HepG2 (cell line): ENCODE measurements around the gene HECTD3. TPM values are rescaled to one million over a fixed set of nuclear protein-coding genes. Genes with fewer than 3 reads are reported as not detected.

Experiments used
- ATAC-seq: fragments of 200-7000 bp; cut with Tn5 transposase; 3 replicates; pipeline ENCODE4 v1.9.1; 2020; ENCODE audit warnings: mild to moderate bottlenecking, moderate library complexity
- BruUV-seq: library from RNA; stranded (reverse); fragments of 400-500 nt; replicated peaks from 2 replicates; lab custom pipeline; 2021; lab: Mats Ljungman, UMichigan
- CTCF ChIA-PET: fragments of 300-600 bp; formaldehyde crosslinking; extraction: SDS; loops from one replicate; lab custom pipeline; 2021; ENCODE audit warnings: low total read pairs, inconsistent platforms, low intra/inter-chr PET ratio; lab: Yijun Ruan, JAX
- POLR2A ChIA-PET: fragments of 350-600 bp; sonication (Branson Sonifier 250); formaldehyde crosslinking; loops from one replicate; lab custom pipeline; 2020; ENCODE audit warnings: antibody characterized with exemption, inconsistent platforms; lab: Yijun Ruan, JAX
- DNase-seq: peaks from one replicate; pipeline ENCODE4 v3.0.0-alpha.2; 2015; ENCODE audit warnings: low spot score
- FAIRE-seq: peaks from 3 replicates; lab custom pipeline; 2011; peaks lifted over from hg19 to GRCh38; lab: Jason Lieb, UNC
- H2AFZ ChIP-seq: one replicate; pipeline ENCODE4 v1.6.1; 2011; ENCODE audit warnings: low read length, inconsistent platforms
- H3K27ac ChIP-seq: fragments of 300-600 bp; 3 replicates; pipeline ENCODE4 v1.8.0; 2011; ENCODE audit warnings: mixed run types, mild to moderate bottlenecking, mixed read lengths, low read length, inconsistent platforms; ENCODE audit not compliant: insufficient read depth; ENCODE audit errors: extremely low read length
- H3K27me3 ChIP-seq, 2 experiments: fragments of 200-600 bp in 1 of 2; 2 replicates in 1 of 2; 3 replicates in 1 of 2; pipeline versions ENCODE4 v1.6.0 to v1.8.0; 2011; ENCODE audit warnings: low read length in 2 of 2, mild to moderate bottlenecking in 2 of 2, moderate library complexity in 2 of 2, inconsistent platforms in 1 of 2; ENCODE audit not compliant: insufficient read depth in 2 of 2, control insufficient read depth in 1 of 2
- H3K36me3 ChIP-seq, 2 experiments: fragments of 200-600 bp in 1 of 2; replicated peaks in 1 of 2; 2 replicates in 1 of 2; 3 replicates in 1 of 2; pipeline versions ENCODE4 v1.5.1 to v1.8.0; 2011; ENCODE audit warnings: low read length in 2 of 2, inconsistent platforms in 1 of 2; ENCODE audit not compliant: insufficient read depth in 2 of 2, control insufficient read depth in 1 of 2
- H3K4me1 ChIP-seq: 2 replicates; pipeline ENCODE4 v1.5.1; 2012; ENCODE audit warnings: low read length, inconsistent platforms; ENCODE audit not compliant: insufficient read depth
- H3K4me2 ChIP-seq: 2 replicates; pipeline ENCODE4 v1.6.0; 2011; ENCODE audit warnings: low read depth, low read length, inconsistent platforms
- H3K4me3 ChIP-seq, 3 experiments: fragments of 200-600 bp in 1 of 3; sonication (generic), shearing (Covaris generic) in 1 of 3; replicated peaks in 1 of 3; 2 replicates each; pipeline ENCODE4 v1.5.1; 2011 to 2016; ENCODE audit warnings: low read length in 3 of 3, inconsistent platforms in 2 of 3, low read depth in 2 of 3, mild to moderate bottlenecking in 2 of 3, control low read depth in 1 of 3, mixed read lengths in 1 of 3; ENCODE audit not compliant: insufficient read depth in 1 of 3
- H3K79me2 ChIP-seq: one replicate; pipeline ENCODE4 v1.6.1; 2011; ENCODE audit warnings: low read length, inconsistent platforms; ENCODE audit not compliant: insufficient read depth
- H3K9ac ChIP-seq: 2 replicates; pipeline ENCODE4 v1.6.0; 2011; ENCODE audit warnings: mild to moderate bottlenecking, low read depth, low read length, inconsistent platforms; ENCODE audit not compliant: insufficient read depth
- H3K9me3 ChIP-seq: 2 replicates; pipeline ENCODE4 v1.5.1; 2012; ENCODE audit warnings: mild to moderate bottlenecking, low read length
- H4K20me1 ChIP-seq: 2 replicates; pipeline ENCODE4 v1.6.0; 2011; ENCODE audit warnings: inconsistent platforms, mild to moderate bottlenecking, low read length, moderate library complexity; ENCODE audit not compliant: insufficient read depth
- AGO2 ChIP-seq: fragments of 200-400 bp; formaldehyde crosslinking; optimal IDR thresholded peaks from 2 replicates; pipeline ENCODE3; 2017; ENCODE audit warnings: mild to moderate bottlenecking, low read depth, low read length, moderate library complexity
- CAMTA2 ChIP-seq: sonication (generic); formaldehyde crosslinking; IDR thresholded peaks from 2 replicates; pipeline ENCODE4 v1.4.0; 2020; ENCODE audit warnings: mild to moderate bottlenecking, missing genetic modification reagents, borderline replicate concordance
- ELF1 ChIP-seq: sonication (generic); formaldehyde crosslinking; IDR thresholded peaks from 2 replicates; pipeline ENCODE4 v1.4.0; 2020; ENCODE audit warnings: missing genetic modification reagents
- EZH2 ChIP-seq: conservative IDR thresholded peaks from 2 replicates; pipeline ENCODE4 v1.6.1; 2012; ENCODE audit warnings: mild to moderate bottlenecking, low read depth, low read length, moderate library complexity
- HDAC6 ChIP-seq: fragments of 200-600 bp; sonication (generic); IDR thresholded peaks from 2 replicates; pipeline ENCODE4 v1.7.0; 2017; ENCODE audit warnings: mild to moderate bottlenecking, antibody characterized with exemption, low read length, low read depth
- HNRNPK ChIP-seq: fragments of 200-400 bp; formaldehyde crosslinking; IDR thresholded peaks from 2 replicates; pipeline ENCODE4 v1.6.1; 2018; ENCODE audit warnings: low read length, low read depth, moderate library complexity, mild to moderate bottlenecking; ENCODE audit not compliant: poor library complexity, severe bottlenecking
- MAF1 ChIP-seq: sonication (generic); formaldehyde crosslinking; IDR thresholded peaks from 2 replicates; pipeline ENCODE4 v1.5.0; 2020; ENCODE audit warnings: missing genetic modification reagents, borderline replicate concordance
- NR3C1 ChIP-seq: sonication (generic); formaldehyde crosslinking; IDR thresholded peaks from 2 replicates; pipeline ENCODE4 v1.4.0; 2020; ENCODE audit warnings: missing genetic modification reagents
- PHB2 ChIP-seq: fragments of 450-650 bp; IDR thresholded peaks from 2 replicates; pipeline ENCODE4 v1.6.1; 2018; ENCODE audit not compliant: partially characterized antibody
- ZNF224 ChIP-seq: sonication (generic); formaldehyde crosslinking; IDR thresholded peaks from 2 replicates; pipeline ENCODE4 v1.5.0; 2020; ENCODE audit warnings: mild to moderate bottlenecking, missing genetic modification reagents
- ZNF615 ChIP-seq: sonication (generic); formaldehyde crosslinking; IDR thresholded peaks from 2 replicates; pipeline ENCODE4 v1.5.0; 2020; ENCODE audit warnings: mild to moderate bottlenecking, missing genetic modification reagents, borderline replicate concordance
- in situ Hi-C: cut with HindIII; loops from 2 replicates; pipeline ENCODE4 v1.10.0; 2017; ENCODE audit warnings: low pct_unique_long_range_greater_than_20kb; ENCODE audit not compliant: extremely low pct_ligation_motif_present
- intact Hi-C: fragments of 100-400 bp; cut with micrococcal nuclease; formaldehyde crosslinking; loops from one replicate; pipeline ENCODE4 v1.10.0; 2022; ENCODE audit not compliant: unreplicated experiment
- polyA plus RNA-seq, 8 experiments: library from polyadenylated mRNA; depleted of rRNA in 3 of 8; stranded (reverse) in 7 of 8; unstranded in 1 of 8; fragments of >200 nt; fragmentation: Illumina TruSeq in 4 of 8; extraction: Trizol in 4 of 8; gene quantifications; 2 replicates each; pipeline versions ENCODE4 v1.2.1 to v1.2.3, GENCODE V29; 2011 to 2016; ENCODE audit warnings: low read depth in 4 of 8, missing spikeins in 1 of 8, mixed read lengths in 1 of 8; ENCODE audit not compliant: insufficient read depth in 1 of 8
- total RNA-seq, 5 experiments: library from RNA; depleted of rRNA; stranded (reverse); fragments of >200 nt; fragmentation: Illumina TruSeq; extraction: Trizol; gene quantifications; 2 replicates each; pipeline ENCODE4 v1.2.3, GENCODE V29; 2016; ENCODE audit warnings: low read depth in 1 of 5
- TF ChIP-seq, protein P1 (sequence below): sonication (generic); formaldehyde crosslinking; IDR thresholded peaks from 2 replicates; pipeline ENCODE4 v1.5.1; 2020; ENCODE audit warnings: missing genetic modification reagents, mild to moderate bottlenecking, borderline replicate concordance
- TF ChIP-seq, protein P2 (sequence below): sonication (generic); formaldehyde crosslinking; IDR thresholded peaks from 2 replicates; pipeline ENCODE4 v1.4.0; 2020; ENCODE audit warnings: mild to moderate bottlenecking, low read depth, missing genetic modification reagents
- TF ChIP-seq, protein P3 (sequence below): sonication (generic); formaldehyde crosslinking; IDR thresholded peaks from 2 replicates; pipeline ENCODE4 v1.5.0; 2020; ENCODE audit warnings: mild to moderate bottlenecking, missing genetic modification reagents
- TF ChIP-seq, protein P4 (sequence below): sonication (generic); formaldehyde crosslinking; IDR thresholded peaks from 2 replicates; pipeline ENCODE4 v1.8.1; 2023; ENCODE audit warnings: mild to moderate bottlenecking, missing genetic modification reagents

Gene HECTD3
- total and polyA plus RNA-seq, 2 of the 13 experiments (the other 11 are each of a cell fraction or from before 2014, with no cell fraction given) = 18.6 to 24.5 TPM

DNA sequence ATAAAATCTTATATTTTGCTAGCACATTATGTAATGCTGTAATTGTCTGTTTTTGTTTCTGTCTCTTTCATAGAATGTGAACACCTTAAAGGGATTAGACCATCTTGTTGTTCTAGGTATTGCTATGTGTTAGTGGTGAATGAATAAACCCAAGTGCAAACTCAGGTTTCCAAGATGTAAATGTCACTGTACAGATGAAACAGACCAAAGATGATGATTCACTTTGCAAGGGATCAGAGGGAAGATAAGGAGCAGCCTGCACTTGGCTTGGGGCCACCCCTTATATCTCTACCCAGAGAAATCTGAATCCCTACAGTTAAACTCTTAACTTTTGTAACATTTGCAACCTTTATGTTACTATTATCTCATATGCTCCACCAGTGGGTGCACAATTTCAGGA, 26.3 kb upstream of the HECTD3 start:
- FAIRE-seq (no peak), ATAC-seq (no peak), DNase-seq (no peak)
- intact Hi-C loops (no loop called here), in situ Hi-C loops (no loop called here)
- Histone ChIP-seq H3K27ac (no peak overlapping the region), H4K20me1 (no peaks in the 10 kb centered on the region), H3K79me2 (no peaks in the 10 kb centered on the region), H3K4me2 (no peak overlapping the region), H3K4me1 (peaks cover 15% of the 10 kb centered on the region), H3K27me3 (no peaks in the 10 kb centered on the region), H3K4me3 (no peak overlapping the region), H3K9ac (no peak overlapping the region), H3K9me3 (no peaks in the 10 kb centered on the region), H3K36me3 (peaks cover 11 to 34% of the 10 kb centered on the region in 2 experiments; a peak in 4 of 5 replicates), H2AFZ (no peak overlapping the region)
- POLR2A ChIA-PET = no interaction called here
- no TSS peak for BruUV-seq
- no peak for TF ChIP-seq NR3C1 (CRISPR knock-in tag)
- TF ChIP-seq, protein P1, sequence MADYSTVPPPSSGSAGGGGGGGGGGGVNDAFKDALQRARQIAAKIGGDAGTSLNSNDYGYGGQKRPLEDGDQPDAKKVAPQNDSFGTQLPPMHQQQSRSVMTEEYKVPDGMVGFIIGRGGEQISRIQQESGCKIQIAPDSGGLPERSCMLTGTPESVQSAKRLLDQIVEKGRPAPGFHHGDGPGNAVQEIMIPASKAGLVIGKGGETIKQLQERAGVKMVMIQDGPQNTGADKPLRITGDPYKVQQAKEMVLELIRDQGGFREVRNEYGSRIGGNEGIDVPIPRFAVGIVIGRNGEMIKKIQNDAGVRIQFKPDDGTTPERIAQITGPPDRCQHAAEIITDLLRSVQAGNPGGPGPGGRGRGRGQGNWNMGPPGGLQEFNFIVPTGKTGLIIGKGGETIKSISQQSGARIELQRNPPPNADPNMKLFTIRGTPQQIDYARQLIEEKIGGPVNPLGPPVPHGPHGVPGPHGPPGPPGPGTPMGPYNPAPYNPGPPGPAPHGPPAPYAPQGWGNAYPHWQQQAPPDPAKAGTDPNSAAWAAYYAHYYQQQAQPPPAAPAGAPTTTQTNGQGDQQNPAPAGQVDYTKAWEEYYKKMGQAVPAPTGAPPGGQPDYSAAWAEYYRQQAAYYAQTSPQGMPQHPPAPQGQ (CRISPR knock-in tag) = no peak
- no peak for TF ChIP-seq ZNF224 (CRISPR knock-in tag)
- TF ChIP-seq CAMTA2 (CRISPR knock-in tag) = no peak
- TF ChIP-seq ELF1 (CRISPR knock-in tag) = no peak
- no peak for TF ChIP-seq HNRNPK
- TF ChIP-seq ZNF615 (CRISPR knock-in tag) = no peak
- no peak for TF ChIP-seq MAF1 (CRISPR knock-in tag)
- TF ChIP-seq AGO2 = no peak
- TF ChIP-seq, protein P2, sequence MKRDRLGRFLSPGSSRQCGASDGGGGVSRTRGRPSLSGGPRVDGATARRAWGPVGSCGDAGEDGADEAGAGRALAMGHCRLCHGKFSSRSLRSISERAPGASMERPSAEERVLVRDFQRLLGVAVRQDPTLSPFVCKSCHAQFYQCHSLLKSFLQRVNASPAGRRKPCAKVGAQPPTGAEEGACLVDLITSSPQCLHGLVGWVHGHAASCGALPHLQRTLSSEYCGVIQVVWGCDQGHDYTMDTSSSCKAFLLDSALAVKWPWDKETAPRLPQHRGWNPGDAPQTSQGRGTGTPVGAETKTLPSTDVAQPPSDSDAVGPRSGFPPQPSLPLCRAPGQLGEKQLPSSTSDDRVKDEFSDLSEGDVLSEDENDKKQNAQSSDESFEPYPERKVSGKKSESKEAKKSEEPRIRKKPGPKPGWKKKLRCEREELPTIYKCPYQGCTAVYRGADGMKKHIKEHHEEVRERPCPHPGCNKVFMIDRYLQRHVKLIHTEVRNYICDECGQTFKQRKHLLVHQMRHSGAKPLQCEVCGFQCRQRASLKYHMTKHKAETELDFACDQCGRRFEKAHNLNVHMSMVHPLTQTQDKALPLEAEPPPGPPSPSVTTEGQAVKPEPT = no peak
- TF ChIP-seq EZH2 = no peak
- no peak for TF ChIP-seq HDAC6
- TF ChIP-seq, protein P3, sequence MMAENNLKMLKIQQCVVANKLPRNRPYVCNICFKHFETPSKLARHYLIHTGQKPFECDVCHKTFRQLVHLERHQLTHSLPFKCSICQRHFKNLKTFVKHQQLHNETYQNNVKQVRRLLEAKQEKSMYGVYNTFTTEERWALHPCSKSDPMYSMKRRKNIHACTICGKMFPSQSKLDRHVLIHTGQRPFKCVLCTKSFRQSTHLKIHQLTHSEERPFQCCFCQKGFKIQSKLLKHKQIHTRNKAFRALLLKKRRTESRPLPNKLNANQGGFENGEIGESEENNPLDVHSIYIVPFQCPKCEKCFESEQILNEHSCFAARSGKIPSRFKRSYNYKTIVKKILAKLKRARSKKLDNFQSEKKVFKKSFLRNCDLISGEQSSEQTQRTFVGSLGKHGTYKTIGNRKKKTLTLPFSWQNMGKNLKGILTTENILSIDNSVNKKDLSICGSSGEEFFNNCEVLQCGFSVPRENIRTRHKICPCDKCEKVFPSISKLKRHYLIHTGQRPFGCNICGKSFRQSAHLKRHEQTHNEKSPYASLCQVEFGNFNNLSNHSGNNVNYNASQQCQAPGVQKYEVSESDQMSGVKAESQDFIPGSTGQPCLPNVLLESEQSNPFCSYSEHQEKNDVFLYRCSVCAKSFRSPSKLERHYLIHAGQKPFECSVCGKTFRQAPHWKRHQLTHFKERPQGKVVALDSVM (CRISPR knock-in tag) = no peak
- TF ChIP-seq, protein P4, sequence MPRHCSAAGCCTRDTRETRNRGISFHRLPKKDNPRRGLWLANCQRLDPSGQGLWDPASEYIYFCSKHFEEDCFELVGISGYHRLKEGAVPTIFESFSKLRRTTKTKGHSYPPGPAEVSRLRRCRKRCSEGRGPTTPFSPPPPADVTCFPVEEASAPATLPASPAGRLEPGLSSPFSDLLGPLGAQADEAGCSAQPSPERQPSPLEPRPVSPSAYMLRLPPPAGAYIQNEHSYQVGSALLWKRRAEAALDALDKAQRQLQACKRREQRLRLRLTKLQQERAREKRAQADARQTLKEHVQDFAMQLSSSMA (CRISPR knock-in tag) = no peak
- TF ChIP-seq PHB2 = no peak
- CTCF ChIA-PET = no interaction called here
